NT2/D1 (cell line): ENCODE results near the gene CYP11A1.
"Not testable (repeated sequence)": the region's sequence is repeated elsewhere in the genome, so short reads cannot be mapped to it uniquely, and the experiment has no call there.

Experiments
- DNase-seq: peaks from one replicate; pipeline ENCODE4 v3.0.0-alpha.2; 2011; ENCODE audit warnings: low read depth, low spot score
- H3K27me3 ChIP-seq: 2 replicates; pipeline ENCODE4 v1.6.0; 2011; ENCODE audit warnings: mild to moderate bottlenecking; ENCODE audit not compliant: insufficient read length, insufficient read depth
- H3K36me3 ChIP-seq: 2 replicates; pipeline ENCODE4 v1.6.1; 2011; ENCODE audit warnings: mild to moderate bottlenecking, low read length, mixed read lengths; ENCODE audit not compliant: insufficient read depth, insufficient read length
- H3K4me1 ChIP-seq: 2 replicates; pipeline ENCODE4 v1.5.1; 2011; ENCODE audit not compliant: insufficient read depth, insufficient read length
- H3K4me3 ChIP-seq: 2 replicates; pipeline ENCODE4 v1.5.1; 2011; ENCODE audit warnings: low read depth; ENCODE audit not compliant: insufficient read length
- H3K9ac ChIP-seq: 2 replicates; pipeline ENCODE4 v1.6.0; 2011; ENCODE audit warnings: low read depth; ENCODE audit not compliant: insufficient read length
- H3K9me3 ChIP-seq: 2 replicates; pipeline ENCODE4 v1.5.1; 2011; ENCODE audit warnings: mild to moderate bottlenecking, low read length; ENCODE audit not compliant: insufficient read depth
- SUZ12 ChIP-seq: IDR thresholded peaks from 2 replicates; pipeline ENCODE4 v1.6.1; 2011; ENCODE audit not compliant: insufficient read length, insufficient read depth; ENCODE audit errors: extremely low read depth
- YY1 ChIP-seq: IDR thresholded peaks from 2 replicates; pipeline ENCODE4 v1.6.1; 2011; ENCODE audit not compliant: insufficient read length, insufficient read depth
- ZNF274 ChIP-seq: IDR thresholded peaks from 2 replicates; pipeline ENCODE4 v1.6.1; 2011; ENCODE audit warnings: mild to moderate bottlenecking, low read depth, low read length

CYP11A1 gene

GRCh38 chr15:74390647-74391288 is 23.3 kb upstream of the CYP11A1 start:
- Histone ChIP-seq H3K36me3 (no peaks in the 10 kb centered on the region), H3K4me1 (peaks cover 34% of the 10 kb centered on the region)

GRCh38 chr15:74390049-74390646 is 22.7 kb upstream of the CYP11A1 start:
- H3K36me3 ChIP-seq = not testable (repeated sequence)
- H3K4me1 ChIP-seq = peaks cover 38% of the 10 kb centered on the region

More at GRCh38 chr15:74390647-74391288, 23.3 kb upstream of the CYP11A1 start:
- TF ChIP-seq YY1 (no peak), ZNF274 (no peak), SUZ12 (no peak)
- peaks cover 3% of the 10 kb centered on the region for H3K27me3 ChIP-seq
- H3K9me3 ChIP-seq = no peaks in the 10 kb centered on the region
- no peak for DNase-seq
- no peak overlapping the region for H3K4me3 ChIP-seq
- H3K9ac ChIP-seq = no peak overlapping the region

GRCh38 chr15:74389241-74390048 is 22.0 kb upstream of the CYP11A1 start:
- peaks cover 3% of the 10 kb centered on the region for H3K27me3 ChIP-seq
- H3K9ac ChIP-seq = no peak overlapping the region
- H3K9me3 ChIP-seq = no peaks in the 10 kb centered on the region
- TF ChIP-seq ZNF274 (no peak), SUZ12 (no peak), YY1 (no peak)
- DNase-seq = no peak
- H3K36me3 ChIP-seq = no peaks in the 10 kb centered on the region
- no peak overlapping the region for H3K4me3 ChIP-seq
- peaks cover 39% of the 10 kb centered on the region for H3K4me1 ChIP-seq

More at GRCh38 chr15:74390049-74390646, 22.7 kb upstream of the CYP11A1 start:
- not testable (repeated sequence) for H3K9ac ChIP-seq, DNase-seq, H3K27me3 ChIP-seq, H3K4me3 ChIP-seq, H3K9me3 ChIP-seq

- no peak for DNase-seq
- Histone ChIP-seq H3K4me1 (peaks cover 39% of the 10 kb centered on the region), H3K36me3 (no peaks in the 10 kb centered on the region), H3K9me3 (no peaks in the 10 kb centered on the region), H3K27me3 (peaks cover 3% of the 10 kb centered on the region), H3K9ac (peak overlapping the region; percentile 46), H3K4me3 (no peak overlapping the region)
- no peak for TF ChIP-seq ZNF274
- no peak for TF ChIP-seq YY1
- no peak for TF ChIP-seq SUZ12
These were observed 21.0 kb upstream of the CYP11A1 start for GRCh38 chr15:74388363-74388951.

GRCh38 chr15:74387621-74388362 is 20.3 kb upstream of the CYP11A1 start:
- no peak for DNase-seq

GRCh38 chr15:74387141-74387541 is 19.7 kb upstream of the CYP11A1 start:
- Histone ChIP-seq H3K9ac (no peak overlapping the region), H3K27me3 (no peaks in the 10 kb centered on the region), H3K9me3 (no peaks in the 10 kb centered on the region), H3K4me1 (peaks cover 40% of the 10 kb centered on the region), H3K4me3 (no peak overlapping the region), H3K36me3 (no peaks in the 10 kb centered on the region)
- DNase-seq = no peak
- no peak for TF ChIP-seq ZNF274
- no peak for TF ChIP-seq SUZ12
- TF ChIP-seq YY1 = no peak

More at GRCh38 chr15:74387621-74388362, 20.3 kb upstream of the CYP11A1 start:
- Histone ChIP-seq H3K9me3 (no peaks in the 10 kb centered on the region), H3K36me3 (no peaks in the 10 kb centered on the region), H3K9ac (no peak overlapping the region), H3K4me1 (peaks cover 39% of the 10 kb centered on the region), H3K27me3 (peaks cover under 1% of the 10 kb centered on the region), H3K4me3 (no peak overlapping the region)
- TF ChIP-seq YY1 (no peak), SUZ12 (no peak), ZNF274 (no peak)
